B cell (primary cell): Measurements from ENCODE around the gene ACSS1. TPM values are rescaled to one million over a fixed set of nuclear protein-coding genes. Genes with fewer than 3 reads are reported as not detected.

Experiments used
- ATAC-seq: fragments of 200-7000 bp; cut with Tn5 transposase; one replicate; pipeline ENCODE4 v1.10.0; 2021; ENCODE audit warnings: low read depth, mild to moderate bottlenecking, moderate number of reproducible peaks, moderate library complexity
- CTCF ChIA-PET: fragments of 350-600 bp; sonication (Branson Sonifier 250); formaldehyde crosslinking; loops from one replicate; lab custom pipeline; 2021; ENCODE audit warnings: antibody characterized with exemption, inconsistent platforms; lab: Charles Lee
- POLR2A ChIA-PET: fragments of 350-600 bp; sonication (Branson Sonifier 250); formaldehyde crosslinking; loops from one replicate; lab custom pipeline; 2021; ENCODE audit warnings: antibody characterized with exemption; lab: Charles Lee
- DNase-seq: peaks from one replicate; pipeline ENCODE4 v3.0.0; 2013
- H2AFZ ChIP-seq: 2 replicates; pipeline ENCODE4 v1.6.1; 2012; ENCODE audit warnings: mild to moderate bottlenecking, low read depth, low read length; ENCODE audit not compliant: insufficient read depth, poor library complexity, severe bottlenecking
- H3K27ac ChIP-seq, 2 donors: 1 replicate in 1 of 2; 2 replicates in 1 of 2; pipeline ENCODE4 v1.5.1; 2012 to 2013; ENCODE audit warnings: low read length in 2 of 2, mild to moderate bottlenecking in 2 of 2, moderate library complexity in 1 of 2
- H3K27me3 ChIP-seq, 4 experiments: fragments of 200-600 bp in 1 of 4; sonication (generic) in 1 of 4; replicated peaks in 1 of 4; 1 replicate in 2 of 4; 2 replicates in 2 of 4; pipeline versions ENCODE4 v1.6.1 to v1.7.0; 2013 to 2016; ENCODE audit warnings: low read length in 3 of 4, mild to moderate bottlenecking in 2 of 4, mixed read lengths in 1 of 4, moderate library complexity in 1 of 4; ENCODE audit not compliant: insufficient read depth in 4 of 4, control insufficient read depth in 3 of 4; ENCODE audit errors: control extremely low read depth in 1 of 4
- H3K36me3 ChIP-seq, 2 experiments: replicated peaks in 1 of 2; 1 replicate in 1 of 2; 2 replicates in 1 of 2; pipeline versions ENCODE4 v1.6.1 to v1.7.1; 2013; ENCODE audit warnings: low read length in 1 of 2; ENCODE audit not compliant: insufficient read depth in 2 of 2, control insufficient read depth in 1 of 2; ENCODE audit errors: control extremely low read depth in 1 of 2, extremely low read depth in 1 of 2
- H3K4me1 ChIP-seq, 2 donors: fragments of 200-600 bp in 1 of 2; sonication (generic) in 1 of 2; 1 replicate in 1 of 2; 2 replicates in 1 of 2; pipeline versions ENCODE4 v1.5.1 to v1.6.1; 2013 to 2017; ENCODE audit warnings: low read length in 2 of 2; ENCODE audit not compliant: control insufficient read depth in 2 of 2, insufficient read depth in 2 of 2
- H3K4me2 ChIP-seq: replicated peaks from 2 replicates; pipeline ENCODE3; 2012; ENCODE audit warnings: mild to moderate bottlenecking, low read depth, low read length; ENCODE audit not compliant: poor library complexity, severe bottlenecking
- H3K4me3 ChIP-seq, 5 experiments: fragments of 200-600 bp in 1 of 5; sonication (generic) in 1 of 5; 1 replicate in 3 of 5; 2 replicates in 2 of 5; pipeline versions ENCODE4 v1.5.1 to v1.7.0; 2011 to 2016; ENCODE audit warnings: low read length in 4 of 5, mild to moderate bottlenecking in 4 of 5, low read depth in 2 of 5, control low read depth in 1 of 5, moderate library complexity in 1 of 5; ENCODE audit not compliant: insufficient read depth in 1 of 5; ENCODE audit errors: control extremely low read depth in 1 of 5, extremely low read depth in 1 of 5
- H3K79me2 ChIP-seq: fragments of 200-600 bp; sonication (generic); one replicate; pipeline ENCODE4 v1.6.0; 2016; ENCODE audit warnings: low read length; ENCODE audit not compliant: control insufficient read depth, insufficient read depth
- H3K9ac ChIP-seq: fragments of 200-600 bp; sonication (generic); 2 replicates; pipeline ENCODE4 v1.6.1; 2017; ENCODE audit warnings: mild to moderate bottlenecking, low read length, moderate library complexity
- H3K9me3 ChIP-seq, 3 donors: one replicate each; pipeline versions ENCODE4 v1.6.1 to v1.7.1; 2013; ENCODE audit warnings: low read length in 2 of 3; ENCODE audit not compliant: control insufficient read depth in 2 of 3, insufficient read depth in 1 of 3; ENCODE audit errors: control extremely low read depth in 1 of 3
- H4K20me1 ChIP-seq: 2 replicates; pipeline ENCODE4 v1.6.0; 2012; ENCODE audit warnings: mild to moderate bottlenecking, low read length; ENCODE audit not compliant: insufficient read depth, control insufficient read depth, poor library complexity, severe bottlenecking
- H3K27ac Mint-ChIP-seq: one replicate; pipeline ENCODE4 v1.8.0; 2021; ENCODE audit warnings: mixed read lengths
- H3K27me3 Mint-ChIP-seq: one replicate; pipeline ENCODE4 v1.8.0; 2021; ENCODE audit warnings: mixed read lengths
- H3K4me1 Mint-ChIP-seq: one replicate; pipeline ENCODE4 v1.8.0; 2021; ENCODE audit warnings: mixed read lengths
- H3K4me3 Mint-ChIP-seq: one replicate; pipeline ENCODE4 v1.8.0; 2021; ENCODE audit warnings: mixed read lengths
- H3K9me3 Mint-ChIP-seq: one replicate; pipeline ENCODE4 v1.8.0; 2022; ENCODE audit warnings: mixed read lengths; ENCODE audit not compliant: insufficient read depth
- EZH2 ChIP-seq: IDR thresholded peaks from 2 replicates; pipeline ENCODE4 v1.6.1; 2012; ENCODE audit warnings: borderline replicate concordance, low read depth, mild to moderate bottlenecking, moderate library complexity, low read length; ENCODE audit not compliant: insufficient read depth, poor library complexity, severe bottlenecking
- WGBS: methylation state at CpG from one replicate; pipeline ENCODE4 v1.1.5; 2013; ENCODE audit warnings: missing lambda C conversion rate; ENCODE audit not compliant: insufficient coverage; 5-methylcytosine and 5-hydroxymethylcytosine counted together
- intact Hi-C: fragments of 100-400 bp; cut with micrococcal nuclease; formaldehyde crosslinking; loops from one replicate; pipeline ENCODE4 v1.10.0; 2022
- polyA plus RNA-seq: library from polyadenylated mRNA; depleted of rRNA; stranded (reverse); fragments of >200 nt; gene quantifications from 2 replicates; pipeline ENCODE4 v1.2.3, GENCODE V29; 2012
- total RNA-seq, 2 donors: library from RNA; stranded (reverse); fragments of 120-200 nt in 1 of 2; gene quantifications; 1 replicate in 1 of 2; 2 replicates in 1 of 2; pipeline versions ENCODE4 v1.2.3 to v1.2.4, GENCODE V29; 2013 to 2022
- TF ChIP-seq, protein P1 (sequence below): fragments of 200-600 bp; IDR thresholded peaks from one replicate; pipeline ENCODE4 v1.8.0; 2022; ENCODE audit warnings: antibody characterized with exemption, mild to moderate bottlenecking

Gene ACSS1
- total and polyA plus RNA-seq, 2 donors (not counting 1 experiment from before 2014, with no cell fraction given) = 82.7 to 95.5 TPM

DNA sequence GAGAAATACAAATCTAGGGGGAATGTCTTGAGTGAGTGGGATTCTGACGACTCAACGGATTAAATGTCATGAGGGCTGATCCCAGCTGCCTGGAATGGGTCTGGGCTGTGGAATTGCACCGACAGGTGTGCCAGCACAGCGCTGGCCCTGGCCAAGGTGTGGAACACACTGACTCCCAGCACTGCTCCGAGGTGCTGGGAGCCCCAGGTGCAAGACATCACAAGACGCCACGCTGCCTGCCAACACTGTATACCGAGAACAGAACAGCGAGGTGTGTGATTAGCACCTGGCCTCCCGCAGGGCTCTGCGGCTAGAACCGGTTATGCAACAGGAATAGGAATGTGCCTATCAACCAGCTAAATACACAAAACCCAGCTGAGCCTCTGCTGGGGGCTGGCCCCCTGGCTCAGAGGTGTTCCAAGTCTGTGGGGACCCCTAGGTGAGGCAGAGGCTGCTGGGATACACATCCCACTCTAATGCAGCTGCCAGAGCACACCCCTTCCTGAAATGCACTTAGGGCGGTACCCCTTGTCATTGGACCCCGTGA lies 40.6 kb downstream of the ACSS1 start:
- Histone ChIP-seq H3K27me3 (no peaks in the 10 kb centered on the region), H3K9me3 (no peaks in the 10 kb centered on the region), H3K4me3 (no peak overlapping the region), H2AFZ (no peak overlapping the region), H3K36me3 (peaks cover 0 to 85% of the 10 kb centered on the region in 2 experiments), H3K4me2 (no peak overlapping the region), H3K4me1 (no peaks in the 10 kb centered on the region), H3K9ac (no peak overlapping the region), H3K79me2 (peaks cover 53% of the 10 kb centered on the region), H3K27ac (no peak overlapping the region), H4K20me1 (peaks cover 89% of the 10 kb centered on the region)
- Mint-ChIP-seq H3K27ac (no peak overlapping the region), H3K9me3 (no peaks in the 10 kb centered on the region), H3K4me3 (no peak overlapping the region), H3K4me1 (peaks cover 8% of the 10 kb centered on the region), H3K27me3 (no peaks in the 10 kb centered on the region)
- no peak for TF ChIP-seq EZH2
- TF ChIP-seq, protein P1, sequence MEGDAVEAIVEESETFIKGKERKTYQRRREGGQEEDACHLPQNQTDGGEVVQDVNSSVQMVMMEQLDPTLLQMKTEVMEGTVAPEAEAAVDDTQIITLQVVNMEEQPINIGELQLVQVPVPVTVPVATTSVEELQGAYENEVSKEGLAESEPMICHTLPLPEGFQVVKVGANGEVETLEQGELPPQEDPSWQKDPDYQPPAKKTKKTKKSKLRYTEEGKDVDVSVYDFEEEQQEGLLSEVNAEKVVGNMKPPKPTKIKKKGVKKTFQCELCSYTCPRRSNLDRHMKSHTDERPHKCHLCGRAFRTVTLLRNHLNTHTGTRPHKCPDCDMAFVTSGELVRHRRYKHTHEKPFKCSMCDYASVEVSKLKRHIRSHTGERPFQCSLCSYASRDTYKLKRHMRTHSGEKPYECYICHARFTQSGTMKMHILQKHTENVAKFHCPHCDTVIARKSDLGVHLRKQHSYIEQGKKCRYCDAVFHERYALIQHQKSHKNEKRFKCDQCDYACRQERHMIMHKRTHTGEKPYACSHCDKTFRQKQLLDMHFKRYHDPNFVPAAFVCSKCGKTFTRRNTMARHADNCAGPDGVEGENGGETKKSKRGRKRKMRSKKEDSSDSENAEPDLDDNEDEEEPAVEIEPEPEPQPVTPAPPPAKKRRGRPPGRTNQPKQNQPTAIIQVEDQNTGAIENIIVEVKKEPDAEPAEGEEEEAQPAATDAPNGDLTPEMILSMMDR = no peak
- DNase-seq (no peak), ATAC-seq (no peak)
- WGBS = 93% methylated on average over 14 of the region's 14 CpGs
- POLR2A ChIA-PET = no interaction called here
- CTCF ChIA-PET = interaction anchor here (0.7 to 1.0 kb wide), 3 partner anchors 12 to 47 kb away, joined by 3 to 4 read pairs (median 3); no protein-coding TSS in a partner anchor
- intact Hi-C loops = no loop called here

DNA sequence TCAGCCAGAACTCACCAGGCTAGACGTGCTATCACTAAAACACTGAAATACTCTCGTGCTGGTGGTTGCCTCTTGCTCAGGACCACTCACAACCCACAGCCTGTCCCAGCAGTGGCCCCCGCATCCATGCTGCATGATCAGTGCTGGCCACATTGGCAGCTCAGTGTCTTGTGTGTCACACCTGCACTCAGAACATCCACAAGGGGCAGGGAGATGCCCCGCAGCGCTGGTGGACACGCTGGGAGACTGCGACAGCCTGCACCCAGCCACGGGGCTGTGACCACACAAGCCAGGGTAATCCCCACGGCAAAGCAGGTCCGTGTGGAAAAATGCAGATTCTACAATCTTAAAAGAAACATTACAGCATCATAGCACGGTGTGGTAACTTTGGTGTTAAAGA lies 41.5 kb downstream of the ACSS1 start:
- Histone ChIP-seq H3K9me3 (no peaks in the 10 kb centered on the region), H2AFZ (no peak overlapping the region), H3K36me3 (peaks cover 0 to 89% of the 10 kb centered on the region in 2 experiments), H3K27me3 (no peaks in the 10 kb centered on the region), H4K20me1 (peaks cover 87% of the 10 kb centered on the region), H3K9ac (no peak overlapping the region), H3K27ac (no peak overlapping the region), H3K4me2 (no peak overlapping the region), H3K4me1 (no peaks in the 10 kb centered on the region), H3K79me2 (peaks cover 47% of the 10 kb centered on the region), H3K4me3 (no peak overlapping the region)
- Mint-ChIP-seq H3K4me3 (no peak overlapping the region), H3K9me3 (no peaks in the 10 kb centered on the region), H3K4me1 (peaks cover 8% of the 10 kb centered on the region), H3K27ac (no peak overlapping the region), H3K27me3 (no peaks in the 10 kb centered on the region)
- ATAC-seq (no peak), DNase-seq (no peak)
- WGBS = 90% methylated on average over 8 of the region's 11 CpGs
- TF ChIP-seq EZH2 = no peak
- TF ChIP-seq, protein P1 = no peak
- intact Hi-C loops = no loop called here
- POLR2A ChIA-PET = no interaction called here
- CTCF ChIA-PET = interaction anchor here (1.0 kb wide), 1 partner anchor 11 kb away, joined by 3 read pairs; no protein-coding TSS in a partner anchor
